ENCODE measurements around the gene SNED1. TPM values are rescaled to one million over a fixed set of nuclear protein-coding genes. Genes with fewer than 3 reads are reported as not detected.
A peak's percentile ranks its signal among the peaks of the same experiment; 100 is the strongest.

SNED1 gene
- polyA plus RNA-seq, 3 donors = 0.02 to 3.4 (median 0.12) TPM

DNA sequence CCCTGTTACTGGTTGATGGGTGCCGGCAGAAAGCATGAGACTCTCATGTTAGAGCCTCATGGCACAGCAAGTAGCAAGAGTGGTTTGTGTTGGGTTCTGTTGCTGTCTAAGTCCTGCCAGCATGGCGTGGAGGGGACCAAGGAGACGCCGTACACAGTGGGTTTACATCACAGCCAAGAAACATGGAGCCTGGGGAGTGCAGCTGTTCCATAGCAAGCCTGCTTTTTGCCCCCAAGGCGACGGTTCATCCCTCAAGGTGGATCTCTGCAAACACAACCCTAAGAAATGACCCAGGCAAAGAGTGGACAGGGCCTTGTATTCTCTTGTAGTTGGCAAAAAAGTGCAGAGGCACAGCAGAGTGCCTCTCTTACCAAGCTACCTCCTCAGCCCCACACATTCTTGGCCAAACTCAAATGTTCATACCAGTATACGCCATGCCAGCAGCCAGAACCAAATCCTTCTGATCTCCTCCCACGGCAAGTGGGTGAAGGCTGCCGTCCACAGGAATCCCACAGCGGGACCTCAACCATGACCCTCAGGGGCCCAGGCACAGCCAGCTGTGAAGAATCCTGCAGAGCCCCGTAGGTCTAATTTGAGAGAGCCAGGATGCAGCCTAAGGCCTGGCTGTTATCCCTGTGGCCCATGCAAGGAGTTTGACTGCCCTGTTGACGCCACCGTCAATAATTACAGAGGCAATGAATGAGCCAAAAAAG lies 19.0 kb downstream of the SNED1 start:
- no peak overlapping the region for H3K4me3 Mint-ChIP-seq
- WGBS (ENCODE audit: insufficient coverage) = 96% methylated on average over 12 of the region's 13 CpGs
- H3K27me3 Mint-ChIP-seq (ENCODE audit: low read depth in 3 of 3) = peaks cover 0 to 3% (median 1%) of the 10 kb centered on the region in 3 donors

GRCh38 chr2:241018051-241018891 lies 19.9 kb downstream of the SNED1 start:
- Histone ChIP-seq H3K4me1 (ENCODE audit: control insufficient read depth in 1 of 2, insufficient read depth in 2 of 2, low read length in 2 of 2) (no peaks in the 10 kb centered on the region), H3K4me2 (replicated peaks; ENCODE audit: extremely low read depth, low read length, poor library complexity, severe bottlenecking) (no peak overlapping the region), H3K9me3 (replicated peaks in 1 of 2; ENCODE audit: control insufficient read depth in 1 of 2, insufficient read depth in 1 of 2, low read length in 2 of 2) (peaks cover 0 to 7% of the 10 kb centered on the region in 2 donors), H3K36me3 (replicated peaks in 1 of 2; ENCODE audit: control insufficient read depth in 1 of 2, insufficient read depth in 2 of 2, low read length in 2 of 2) (no peaks in the 10 kb centered on the region), H2AFZ (ENCODE audit: insufficient read depth, low read depth, low read length, poor library complexity, severe bottlenecking) (no peak overlapping the region), H3K27me3 (ENCODE audit: control insufficient read depth in 2 of 2, insufficient read depth in 2 of 2, low read length in 2 of 2) (no peaks in the 10 kb centered on the region), H4K20me1 (ENCODE audit: insufficient read depth, low read length) (no peaks in the 10 kb centered on the region), H3K79me2 (ENCODE audit: insufficient read depth, low read length) (no peaks in the 10 kb centered on the region), H3K9ac (ENCODE audit: insufficient read depth, low read length, poor library complexity, severe bottlenecking) (no peak overlapping the region), H3K4me3 (replicated peaks in 1 of 3; ENCODE audit: low read depth in 2 of 3, low read length in 3 of 3) (no peak overlapping the region), H3K27ac (ENCODE audit: low read depth in 1 of 2, low read length in 2 of 2) (no peak overlapping the region)
- Mint-ChIP-seq H3K27ac (peak overlapping the region in 1 of 7 donors; percentile 38), H3K27me3 (ENCODE audit: low read depth in 3 of 3) (peaks cover 0 to 1% (median 1%) of the 10 kb centered on the region in 3 donors), H3K4me1 (no peaks in the 10 kb centered on the region), H3K36me3 (peaks cover 0 to 2% of the 10 kb centered on the region in 2 donors), H3K4me3 (no peak overlapping the region), H3K9me3 (peaks cover 2 to 14% (median 12%) of the 10 kb centered on the region in 7 donors)
- WGBS (ENCODE audit: insufficient coverage) = 95% methylated on average over 26 of the region's 26 CpGs
- intact Hi-C loops (cut with micrococcal nuclease) = no loop called here
- DNase-seq = no peak
- TF ChIP-seq, protein P1, sequence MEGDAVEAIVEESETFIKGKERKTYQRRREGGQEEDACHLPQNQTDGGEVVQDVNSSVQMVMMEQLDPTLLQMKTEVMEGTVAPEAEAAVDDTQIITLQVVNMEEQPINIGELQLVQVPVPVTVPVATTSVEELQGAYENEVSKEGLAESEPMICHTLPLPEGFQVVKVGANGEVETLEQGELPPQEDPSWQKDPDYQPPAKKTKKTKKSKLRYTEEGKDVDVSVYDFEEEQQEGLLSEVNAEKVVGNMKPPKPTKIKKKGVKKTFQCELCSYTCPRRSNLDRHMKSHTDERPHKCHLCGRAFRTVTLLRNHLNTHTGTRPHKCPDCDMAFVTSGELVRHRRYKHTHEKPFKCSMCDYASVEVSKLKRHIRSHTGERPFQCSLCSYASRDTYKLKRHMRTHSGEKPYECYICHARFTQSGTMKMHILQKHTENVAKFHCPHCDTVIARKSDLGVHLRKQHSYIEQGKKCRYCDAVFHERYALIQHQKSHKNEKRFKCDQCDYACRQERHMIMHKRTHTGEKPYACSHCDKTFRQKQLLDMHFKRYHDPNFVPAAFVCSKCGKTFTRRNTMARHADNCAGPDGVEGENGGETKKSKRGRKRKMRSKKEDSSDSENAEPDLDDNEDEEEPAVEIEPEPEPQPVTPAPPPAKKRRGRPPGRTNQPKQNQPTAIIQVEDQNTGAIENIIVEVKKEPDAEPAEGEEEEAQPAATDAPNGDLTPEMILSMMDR (IDR thresholded peaks at IDR 0.05) = no peak

More for the DNA sequence above, 19.0 kb downstream of the SNED1 start:
- H3K79me2 ChIP-seq (ENCODE audit: insufficient read depth, low read length) = no peaks in the 10 kb centered on the region
- H3K27me3 ChIP-seq (ENCODE audit: control insufficient read depth in 2 of 2, insufficient read depth in 2 of 2, low read length in 2 of 2) = no peaks in the 10 kb centered on the region
- Mint-ChIP-seq H3K36me3 (peaks cover 0 to 2% of the 10 kb centered on the region in 2 donors), H3K4me1 (no peaks in the 10 kb centered on the region), H3K9me3 (peaks cover under 1 to 12% (median 8%) of the 10 kb centered on the region in 7 donors), H3K27ac (peak overlapping the region in 2 of 7 donors; percentile 12 to 40)
- intact Hi-C loops (cut with micrococcal nuclease) = no loop called here
- H3K9ac ChIP-seq (ENCODE audit: insufficient read depth, low read length, poor library complexity, severe bottlenecking) = no peak overlapping the region
- H3K4me3 ChIP-seq (replicated peaks in 1 of 3; ENCODE audit: low read depth in 2 of 3, low read length in 3 of 3) = no peak overlapping the region
- H3K4me1 ChIP-seq (ENCODE audit: control insufficient read depth in 1 of 2, insufficient read depth in 2 of 2, low read length in 2 of 2) = no peaks in the 10 kb centered on the region
- TF ChIP-seq, protein P1 (IDR thresholded peaks at IDR 0.05) = no peak
- peaks cover 0 to 7% of the 10 kb centered on the region in 2 donors for H3K9me3 ChIP-seq (replicated peaks in 1 of 2; ENCODE audit: control insufficient read depth in 1 of 2, insufficient read depth in 1 of 2, low read length in 2 of 2)
- no peak overlapping the region for H2AFZ ChIP-seq (ENCODE audit: insufficient read depth, low read depth, low read length, poor library complexity, severe bottlenecking)
- H4K20me1 ChIP-seq (ENCODE audit: insufficient read depth, low read length) = no peaks in the 10 kb centered on the region
- H3K4me2 ChIP-seq (replicated peaks; ENCODE audit: extremely low read depth, low read length, poor library complexity, severe bottlenecking) = no peak overlapping the region
- H3K36me3 ChIP-seq (replicated peaks in 1 of 2; ENCODE audit: control insufficient read depth in 1 of 2, insufficient read depth in 2 of 2, low read length in 2 of 2) = no peaks in the 10 kb centered on the region
- H3K27ac ChIP-seq (ENCODE audit: low read depth in 1 of 2, low read length in 2 of 2) = no peak overlapping the region
- DNase-seq = no peak

Data from CD14-positive monocyte (primary cell).